GM12891 (cell line): ENCODE data around the gene EGLN1.
"Not testable (repeated sequence)": the region's sequence is repeated elsewhere in the genome, so short reads cannot be mapped to it uniquely, and the experiment has no call there.

Source experiments
- POLR2A ChIP-seq: IDR thresholded peaks from 2 replicates; pipeline ENCODE4 v1.6.1; 2011; ENCODE audit warnings: low read depth, low read length, control low read depth
- POLR2AphosphoS5 ChIP-seq: IDR thresholded peaks from 2 replicates; pipeline ENCODE4 v1.6.1; 2011; ENCODE audit warnings: low read depth, low read length, control low read depth
- SPI1 ChIP-seq: IDR thresholded peaks from 2 replicates; pipeline ENCODE4 v1.6.1; 2011; ENCODE audit warnings: low read depth, low read length, control low read depth

DNA sequence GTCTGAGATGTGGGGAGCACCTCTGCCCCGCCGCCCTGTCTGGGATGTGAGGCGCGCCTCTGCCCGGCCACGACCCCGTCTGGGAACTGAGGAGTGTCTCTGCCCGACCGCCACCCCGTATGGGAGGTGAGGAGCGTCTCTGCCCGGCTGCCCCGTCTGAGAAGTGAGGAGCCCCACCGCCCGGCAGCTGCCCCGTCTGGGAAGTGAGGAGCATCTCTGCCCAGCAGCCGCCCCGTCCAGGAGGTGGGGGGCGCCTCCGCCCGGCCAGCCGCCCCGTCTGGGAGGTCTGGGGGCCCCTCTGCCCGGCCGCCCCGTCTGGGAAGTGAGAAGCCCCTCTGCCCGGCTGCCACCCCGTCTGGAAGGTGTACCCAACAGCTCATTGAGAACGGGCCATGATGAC is 32.0 kb upstream of the EGLN1 start:
- not testable (repeated sequence) for TF ChIP-seq POLR2A, POLR2AphosphoS5, SPI1
